ENCODE data around the gene DIP2C.
"Not testable (repeated sequence)": the region's sequence is repeated elsewhere in the genome, so short reads cannot be mapped to it uniquely, and the experiment has no call there.

DIP2C gene

DNA sequence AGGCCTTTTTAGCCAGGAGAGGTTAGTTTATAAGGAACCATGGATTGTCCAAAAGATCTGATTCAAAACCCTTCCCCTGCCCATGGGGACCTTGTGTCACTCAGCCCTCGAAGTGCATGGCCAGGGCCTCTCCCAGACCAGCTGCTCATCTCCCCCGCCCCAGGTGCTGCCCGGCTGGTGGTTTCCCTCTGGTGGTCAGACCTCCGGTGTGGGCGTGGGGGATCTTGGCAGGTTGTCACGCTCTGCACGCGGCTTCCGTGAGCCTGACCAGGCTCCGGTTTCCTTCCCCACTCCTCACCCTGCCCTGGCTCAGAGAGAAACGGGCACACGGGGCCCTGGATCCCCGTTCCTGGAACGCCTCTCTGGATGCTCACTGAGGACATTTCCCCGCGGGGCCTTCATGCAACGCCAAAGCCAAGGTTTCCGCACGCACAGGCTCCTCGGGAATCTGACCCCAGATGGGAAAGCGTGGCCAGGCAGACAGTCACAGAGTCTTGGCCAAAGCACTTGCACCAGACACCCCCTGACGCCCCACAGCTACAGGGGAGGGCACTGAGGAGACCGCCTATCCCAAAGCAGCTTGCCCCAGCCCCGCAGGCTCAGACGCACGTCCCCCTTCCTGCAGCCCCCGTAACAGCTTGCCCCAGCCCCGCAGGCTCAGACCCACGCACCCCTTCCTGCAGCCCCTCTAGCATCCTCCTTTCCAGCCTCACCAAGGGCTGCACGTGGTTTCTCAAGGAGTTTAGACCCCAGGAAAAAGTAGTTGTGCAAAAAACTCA, 7.8 kb upstream of the DIP2C start:
- no peak for DNase-seq (ENCODE audit: low spot score)

DNA sequence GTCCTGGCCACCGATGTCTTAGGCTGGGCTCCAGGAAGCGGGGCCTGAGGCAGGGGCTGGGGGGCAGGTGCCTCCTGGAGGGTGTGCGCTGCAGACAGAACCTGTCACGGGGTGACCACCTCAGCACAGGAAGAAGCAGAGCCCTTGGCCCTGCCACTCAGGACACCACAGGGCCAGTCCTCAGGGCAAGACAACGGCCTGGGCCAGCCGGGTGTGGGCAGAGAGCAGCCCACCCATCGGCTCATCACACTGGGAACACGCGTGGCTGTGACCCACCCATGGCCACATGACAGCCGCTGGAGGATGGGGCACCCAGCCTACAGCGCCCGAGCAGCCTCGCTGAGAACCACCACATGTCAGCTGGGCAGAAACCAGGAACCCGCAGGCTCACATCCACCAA, 5.9 kb upstream of the DIP2C start:
- DNase-seq (ENCODE audit: low spot score), result no peak

DNA sequence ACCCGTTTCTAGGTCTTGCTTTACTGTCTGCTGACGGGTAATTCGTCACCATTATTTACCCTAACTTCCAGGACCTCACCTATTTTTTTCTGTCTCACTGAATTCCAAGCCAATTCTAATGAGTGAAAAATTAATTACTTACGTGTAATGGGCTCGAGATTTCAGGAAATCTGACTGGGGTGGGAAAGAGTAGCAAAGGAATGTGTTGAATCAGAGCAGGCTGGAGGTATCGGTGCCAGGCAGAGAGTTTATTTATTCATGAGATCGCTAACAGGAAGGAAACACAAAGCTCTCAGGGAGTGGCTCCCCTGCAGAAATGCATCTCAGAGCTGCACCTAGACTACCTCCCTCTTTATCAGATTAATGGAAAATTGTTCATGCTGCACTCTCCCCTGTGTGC, 4.0 kb upstream of the DIP2C start:
- no peak for DNase-seq (ENCODE audit: low spot score)

DNA sequence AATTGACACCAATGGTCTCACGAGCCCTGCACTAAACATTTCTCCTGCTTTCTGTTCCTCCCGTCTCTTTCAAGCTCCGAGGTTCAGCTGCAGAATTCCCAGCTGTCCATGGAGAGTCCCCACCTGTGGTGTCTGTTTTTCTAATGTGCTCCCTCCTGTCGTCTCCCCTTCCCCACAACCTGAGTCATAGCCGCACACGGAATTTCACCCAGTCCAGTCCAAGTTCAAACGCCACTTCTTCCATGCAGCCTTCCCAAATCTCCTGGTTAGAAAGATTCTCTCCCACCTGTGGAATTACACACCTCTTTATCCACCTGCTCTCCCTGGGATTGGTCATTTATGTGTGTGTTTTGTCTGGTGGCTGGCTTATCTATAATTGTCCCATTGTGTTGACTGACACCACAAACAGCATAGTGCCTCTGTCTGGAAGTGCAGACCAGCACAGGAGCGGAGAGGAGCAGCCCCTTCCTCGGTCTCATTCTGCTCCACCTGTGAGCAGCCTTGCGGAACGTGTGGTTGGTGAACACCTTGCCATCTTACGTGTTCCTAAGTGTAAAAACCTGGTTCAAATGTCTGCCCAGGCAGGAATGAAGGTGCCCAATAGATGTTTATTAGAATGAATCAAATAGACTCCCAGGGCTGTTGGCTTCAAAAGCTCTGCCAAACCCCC, 3.3 kb upstream of the DIP2C start:
- no peak for DNase-seq (ENCODE audit: low spot score)

DNA sequence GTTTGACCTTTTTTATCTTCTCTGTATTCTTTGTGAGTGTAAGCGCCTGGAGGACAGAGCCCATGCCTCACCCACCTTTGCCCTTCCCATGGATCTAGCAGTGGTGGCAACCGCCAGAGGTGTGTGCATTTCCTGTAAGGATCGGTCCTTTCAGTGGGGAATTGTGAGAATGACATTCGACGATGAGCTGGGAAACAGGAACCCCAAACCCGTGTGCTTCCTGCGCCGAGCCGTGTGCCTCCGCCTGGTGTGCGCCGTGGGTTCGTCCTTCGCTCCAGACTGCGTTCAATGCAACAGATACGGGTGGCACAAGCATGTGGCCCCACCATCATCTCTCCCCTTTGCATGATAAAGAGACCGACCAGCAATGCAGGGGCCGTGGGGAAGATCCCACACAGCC, 1.7 kb upstream of the DIP2C start:
- DNase-seq (ENCODE audit: low spot score), result no peak

DNA sequence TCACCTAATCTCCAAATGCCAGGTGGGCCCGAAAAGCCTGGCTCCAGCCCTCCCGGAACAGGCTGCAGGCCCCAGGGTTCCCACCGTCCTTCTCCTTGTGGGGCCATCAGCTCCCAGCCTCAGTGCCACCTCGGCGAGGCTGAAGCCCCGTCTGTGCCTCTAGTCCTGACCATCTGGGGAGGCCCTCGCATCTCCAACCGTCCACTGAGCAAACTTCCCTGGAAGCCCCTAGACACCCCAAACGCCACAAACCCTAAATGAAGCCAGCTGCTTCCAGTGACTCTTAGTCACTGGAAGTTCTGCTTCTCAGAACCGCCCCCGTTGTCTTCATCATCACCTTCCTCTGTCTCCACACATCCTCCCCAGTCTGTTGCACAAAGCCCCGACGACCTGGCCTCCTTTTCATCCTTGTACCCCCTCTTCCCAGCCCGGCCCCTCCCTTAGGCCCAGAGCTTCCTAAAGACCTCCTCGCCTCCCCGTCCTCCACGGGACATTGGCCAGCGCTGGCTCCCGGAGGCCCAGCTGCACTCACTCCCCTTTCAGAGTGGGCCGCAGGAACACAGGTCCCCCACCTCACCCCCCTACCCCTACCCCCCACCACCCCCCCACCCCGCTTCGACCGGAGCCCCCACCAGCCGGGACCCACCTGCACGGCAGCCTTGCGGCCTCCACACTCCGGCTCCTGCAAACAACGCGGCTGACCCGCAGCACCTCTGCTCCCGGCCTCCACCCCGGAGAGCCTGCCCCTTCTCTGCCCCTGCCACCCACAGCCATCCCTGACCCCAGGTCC, 1.1 kb upstream of the DIP2C start:
- no peak for DNase-seq (ENCODE audit: low spot score)

DNA sequence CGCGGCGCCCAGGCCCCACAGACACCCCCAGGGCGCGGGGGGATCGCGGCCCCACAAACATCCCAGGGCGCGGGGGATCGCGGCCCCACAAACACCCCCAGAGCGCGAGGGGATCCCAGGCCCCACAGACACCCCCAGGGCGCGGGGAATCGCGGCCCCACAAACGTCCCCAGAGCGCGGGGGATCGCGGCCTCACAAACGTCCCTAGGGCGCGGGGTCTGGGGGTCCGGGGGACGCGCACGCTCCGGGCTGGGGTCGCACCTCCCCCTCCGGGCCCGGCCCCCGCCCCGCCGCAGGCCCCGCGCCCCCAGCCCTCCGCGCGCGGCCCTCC, 382 bp downstream of the DIP2C start:
- DNase-seq (ENCODE audit: low spot score), result no peak

DNA sequence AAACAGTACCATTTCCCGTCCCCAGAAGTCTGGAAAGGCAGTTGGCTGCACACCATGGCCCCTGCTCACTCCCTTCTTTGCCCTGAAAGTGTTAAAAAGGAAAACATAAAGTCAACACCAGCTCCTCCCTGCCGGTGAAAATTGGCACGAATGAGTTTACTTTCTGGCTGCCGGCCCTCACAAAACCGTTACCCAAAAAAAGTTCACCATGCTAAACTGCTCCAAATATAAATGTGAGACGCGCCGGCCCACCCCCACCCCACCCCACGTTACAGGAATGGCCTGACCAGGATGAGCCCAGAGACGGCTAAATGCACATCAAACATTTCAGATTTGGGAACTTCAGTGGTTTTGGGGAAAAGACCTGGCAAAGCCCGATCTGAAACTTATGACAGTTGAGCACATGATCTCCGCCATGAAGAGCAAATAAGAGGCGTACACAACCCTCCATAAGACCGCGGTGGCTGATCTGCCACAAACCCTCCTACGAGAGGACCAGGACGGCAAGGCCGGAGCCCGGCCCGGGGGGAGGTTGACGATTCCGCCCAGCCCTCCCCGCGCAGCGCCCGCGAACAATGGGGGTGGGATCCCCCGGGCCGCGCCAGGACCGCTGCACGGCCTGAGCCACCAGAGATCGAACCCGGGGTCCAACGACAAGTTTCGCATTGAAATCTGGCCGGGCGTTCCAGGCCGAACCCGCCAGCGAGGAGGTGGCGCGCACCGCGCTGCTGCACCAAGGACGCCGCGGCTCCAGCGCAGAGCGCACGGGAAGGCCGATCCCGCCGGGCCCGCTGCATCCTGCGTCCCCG, 952 bp downstream of the DIP2C start:
- DNase-seq (ENCODE audit: low spot score), result peak; percentile 35

DNA sequence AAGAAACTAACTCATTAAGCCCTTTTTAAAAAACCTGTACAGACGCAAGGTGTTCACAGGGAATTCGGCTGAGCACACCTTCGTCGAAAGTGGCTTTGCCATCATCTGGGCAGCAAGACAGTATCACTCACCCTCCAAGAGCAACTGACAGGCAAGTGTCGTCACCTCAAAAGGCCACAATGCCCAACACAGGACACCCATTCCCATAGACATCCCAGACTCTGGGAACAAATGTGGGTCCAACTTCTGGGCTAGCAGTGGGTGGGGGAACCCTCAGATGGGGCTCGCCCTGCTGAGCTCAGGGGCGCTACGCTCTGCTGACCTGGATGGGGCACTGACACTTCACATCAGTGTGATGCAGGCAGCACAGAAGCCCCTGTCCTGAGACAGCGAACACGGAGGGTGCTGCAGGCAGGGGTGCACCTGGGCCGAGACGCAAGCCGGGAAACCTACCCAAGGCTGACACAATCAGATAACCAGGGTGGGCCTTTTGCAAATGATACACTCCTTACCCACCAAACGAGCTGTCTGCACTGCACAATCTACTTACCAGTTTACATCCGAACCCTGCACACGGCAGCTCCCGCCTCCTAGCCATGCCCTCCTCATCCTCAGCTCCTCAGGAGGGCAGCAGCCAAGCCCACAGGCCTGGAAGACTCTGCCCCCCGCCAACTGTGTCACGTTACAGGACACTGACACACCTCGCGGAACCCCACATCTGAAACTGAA, 1.7 kb downstream of the DIP2C start:
- DNase-seq (ENCODE audit: low spot score), result no peak

DNA sequence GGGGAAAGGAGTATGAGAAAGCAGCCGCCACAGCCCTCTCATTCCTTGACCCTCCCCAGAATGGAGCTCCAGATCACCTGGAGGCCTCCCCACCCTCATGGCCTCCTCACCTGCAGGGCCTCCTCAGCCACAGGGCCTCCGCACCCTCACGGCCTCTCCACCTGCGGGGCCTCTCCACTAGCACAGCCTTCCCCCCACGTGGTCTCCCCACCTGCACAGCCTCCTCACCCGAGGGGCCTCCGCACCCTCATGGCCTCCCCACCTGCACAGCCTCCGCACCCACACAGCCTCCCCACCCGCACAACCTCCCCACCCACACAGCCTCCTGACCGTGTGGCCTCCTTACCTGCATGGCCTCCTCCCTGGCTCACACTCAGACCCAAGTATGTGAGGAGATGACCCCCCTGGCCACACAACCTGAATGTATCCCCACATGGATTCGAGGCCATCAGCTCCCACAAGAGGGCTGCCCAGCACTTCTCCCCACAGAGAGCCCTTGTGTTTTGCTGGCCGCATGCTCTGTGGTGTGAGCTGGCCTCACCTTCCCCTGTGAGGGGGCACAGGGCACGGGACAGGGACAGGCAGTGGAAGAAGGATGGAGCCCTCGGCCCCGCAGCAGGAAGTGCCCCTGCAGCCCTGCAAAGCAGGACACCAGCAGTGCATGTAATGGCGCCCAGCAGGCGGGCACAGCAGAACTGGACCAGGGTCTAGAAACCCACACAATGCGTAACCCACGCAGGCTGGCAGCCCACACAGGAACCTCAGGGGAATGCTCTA, 3.1 kb downstream of the DIP2C start:
- DNase-seq (ENCODE audit: low spot score), result no peak

DNA sequence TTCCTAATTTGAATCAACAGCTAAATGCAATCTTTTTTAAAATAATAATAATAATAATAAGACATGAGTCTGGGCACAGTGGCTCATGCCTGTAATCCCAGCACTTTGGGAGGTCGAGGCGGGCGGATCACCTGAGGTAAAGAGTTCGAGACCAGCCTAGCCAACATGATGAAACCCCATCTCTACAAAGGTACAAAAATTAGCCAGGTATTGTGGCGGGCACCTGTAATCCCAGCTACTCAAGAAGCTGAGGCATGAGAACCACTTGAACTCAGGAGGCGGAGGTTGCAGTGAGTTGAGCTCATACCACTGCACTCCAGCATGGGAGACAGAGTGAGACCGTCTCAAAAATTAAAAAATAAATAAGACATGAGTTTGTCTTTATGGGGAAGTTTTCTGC, 3.9 kb downstream of the DIP2C start:
- no peak for DNase-seq (ENCODE audit: low spot score)

DNA sequence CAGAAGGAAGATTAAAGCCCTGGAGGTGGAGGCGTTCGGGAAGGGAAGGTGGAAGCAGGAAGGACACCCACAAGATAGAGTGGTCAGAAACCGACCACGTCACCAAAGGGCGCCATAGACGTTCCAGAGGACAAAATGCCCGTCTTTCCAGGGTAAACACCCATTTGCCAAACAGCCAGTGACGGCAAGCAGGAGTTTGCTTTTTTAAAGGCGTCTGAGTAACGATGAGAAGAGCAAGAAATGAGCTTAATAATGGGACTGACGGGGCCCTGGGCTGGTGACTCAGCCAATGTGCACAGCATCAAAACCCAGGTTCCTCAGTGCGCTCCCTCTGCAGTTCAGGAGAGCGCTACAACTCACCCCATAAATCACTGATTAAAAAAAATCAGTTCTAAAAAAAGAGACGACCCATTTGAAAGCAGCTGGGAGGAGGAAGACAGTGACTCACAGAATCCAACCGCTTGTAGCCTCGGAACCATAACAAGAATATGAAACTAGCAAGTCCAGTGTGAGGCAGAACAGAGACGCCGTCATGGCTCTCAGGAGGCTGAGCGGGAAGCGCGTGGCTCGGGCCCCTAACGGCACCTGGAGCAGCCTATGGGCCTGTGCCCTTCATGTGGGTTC, 5.9 kb downstream of the DIP2C start:
- DNase-seq (ENCODE audit: low spot score), result peak; percentile 29

DNA sequence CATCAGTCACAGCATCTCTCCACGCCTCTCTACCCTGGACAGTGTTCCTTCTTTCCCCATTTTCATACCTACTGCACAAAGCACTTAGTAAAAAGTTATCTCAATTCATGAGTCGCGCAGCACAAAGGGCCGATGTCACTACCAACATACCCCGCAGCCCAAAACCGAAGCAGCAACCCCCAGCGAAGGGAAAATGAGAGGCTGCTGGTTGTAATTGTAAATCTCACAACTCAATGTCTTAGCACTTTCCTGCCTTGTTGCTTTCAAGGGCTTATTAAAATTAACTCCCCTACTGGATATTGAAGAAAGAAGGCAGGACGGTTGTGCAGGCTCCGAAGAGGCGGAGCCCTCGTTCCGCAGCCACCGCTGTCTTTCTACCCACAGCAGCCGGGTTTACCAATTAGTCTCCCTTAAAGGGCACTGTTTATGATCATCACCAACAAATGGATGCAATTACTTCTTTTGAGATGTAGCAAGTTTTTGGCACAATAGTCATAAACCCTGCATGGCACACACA, 6.5 kb downstream of the DIP2C start:
- DNase-seq (ENCODE audit: low spot score), result no peak

DNA sequence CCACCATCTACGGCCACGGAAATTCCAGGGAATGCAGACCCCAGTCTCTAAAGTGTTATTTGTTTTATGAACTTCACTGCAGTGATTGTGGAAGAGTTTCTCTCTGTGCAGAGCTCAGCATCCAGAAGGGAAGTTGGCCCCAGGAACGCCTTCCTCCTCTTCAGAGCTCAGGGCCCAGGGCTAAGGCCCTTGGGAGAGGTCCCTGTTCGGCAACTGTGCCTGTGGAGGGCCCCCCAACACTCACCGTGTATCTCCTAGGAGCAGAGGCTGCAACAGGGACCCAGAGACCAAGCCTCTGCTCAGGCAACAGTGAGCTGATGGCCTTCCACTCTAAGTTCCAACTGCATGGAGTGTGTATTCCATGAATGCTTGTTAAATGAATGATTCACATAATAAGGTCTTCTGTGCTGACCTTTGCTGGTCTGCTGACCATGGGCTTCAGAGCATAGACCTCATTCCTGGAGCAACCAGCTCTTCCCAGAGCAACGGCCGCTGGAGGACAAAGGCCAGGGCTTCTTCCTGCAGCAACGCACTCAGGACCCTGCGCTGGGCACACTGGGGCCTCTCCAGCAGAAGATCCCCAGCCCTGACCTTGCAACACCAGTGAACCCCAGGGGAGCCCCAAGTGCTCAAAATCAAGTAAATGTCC, 7.7 kb downstream of the DIP2C start:
- DNase-seq (ENCODE audit: low spot score), result no peak

DNA sequence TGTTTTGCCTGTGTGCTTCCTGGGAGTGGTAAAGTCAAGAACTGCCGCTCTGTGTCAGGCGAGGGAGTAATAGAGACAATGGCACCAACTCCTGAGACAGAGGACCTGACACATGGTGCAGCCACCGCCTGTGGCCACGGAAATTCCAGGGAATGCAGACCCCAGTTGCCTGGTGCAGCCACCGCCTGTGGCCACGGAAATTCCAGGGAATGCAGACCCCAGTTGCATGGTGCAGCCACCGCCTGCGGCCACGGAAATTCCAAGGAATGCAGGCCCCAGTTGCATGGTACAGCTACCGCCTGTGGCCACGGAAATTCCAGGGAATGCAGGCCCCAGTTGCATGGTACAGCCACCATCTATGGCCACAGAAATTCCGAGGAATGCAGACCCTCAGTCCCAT, 8.7 kb downstream of the DIP2C start:
- DNase-seq (ENCODE audit: low spot score), result no peak

DNA sequence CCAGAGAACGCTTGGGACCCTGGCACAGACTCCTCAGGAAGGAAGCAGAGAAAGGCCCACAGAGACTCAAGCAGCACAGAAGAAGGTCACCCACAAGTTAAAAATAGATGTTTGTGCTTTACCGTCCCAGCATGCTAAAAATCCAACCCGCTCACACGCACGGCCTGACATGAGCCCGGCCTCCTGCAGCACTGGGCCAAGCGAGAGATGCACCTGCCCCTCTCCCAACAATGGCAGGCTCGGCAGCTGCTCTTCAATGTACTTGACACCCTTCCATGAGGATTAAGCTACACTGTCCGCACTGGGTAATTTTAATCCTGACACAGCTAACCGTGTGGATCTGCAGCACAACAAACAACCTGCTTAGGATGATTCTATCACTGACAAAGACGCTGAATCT, 9.3 kb downstream of the DIP2C start:
- no peak for DNase-seq (ENCODE audit: low spot score)

DNA sequence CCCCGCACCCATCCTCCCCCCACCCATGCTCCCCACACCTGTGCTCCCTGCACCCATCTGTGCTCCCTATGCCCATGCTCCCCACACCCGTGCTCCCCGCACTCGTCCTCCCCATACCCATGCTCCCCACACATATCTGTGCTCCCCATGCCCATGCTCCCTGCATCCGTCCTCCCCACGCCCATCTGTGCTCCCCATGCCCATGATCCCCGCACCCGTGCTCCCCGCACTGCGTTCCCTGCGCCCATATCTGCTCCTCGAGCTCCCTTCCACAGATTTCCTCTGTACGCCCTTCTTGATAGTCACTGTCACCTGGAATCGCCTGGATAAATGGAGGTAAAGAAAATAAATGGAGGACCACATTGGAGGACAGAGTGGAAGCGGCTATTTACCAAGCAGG, 9.9 kb downstream of the DIP2C start:
- no peak for DNase-seq (ENCODE audit: low spot score)

DNA sequence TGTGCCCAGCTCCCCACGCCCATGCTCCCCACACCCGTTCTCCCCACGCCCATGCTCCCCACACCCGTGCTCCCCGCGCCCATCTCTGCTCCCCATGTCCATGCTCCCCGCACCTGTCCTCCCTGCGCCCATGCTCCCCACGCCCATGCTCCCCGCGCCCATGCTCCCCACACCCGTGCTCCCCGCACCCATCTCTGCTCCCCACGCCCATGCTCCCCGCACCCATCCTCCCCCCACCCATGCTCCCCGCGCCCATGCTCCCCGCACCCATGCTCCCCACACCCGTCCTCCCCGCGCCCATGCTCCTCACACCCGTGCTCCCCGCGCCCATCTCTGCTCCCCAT, 10.8 kb downstream of the DIP2C start:
- DNase-seq (ENCODE audit: low spot score), result not testable (repeated sequence)

DNA sequence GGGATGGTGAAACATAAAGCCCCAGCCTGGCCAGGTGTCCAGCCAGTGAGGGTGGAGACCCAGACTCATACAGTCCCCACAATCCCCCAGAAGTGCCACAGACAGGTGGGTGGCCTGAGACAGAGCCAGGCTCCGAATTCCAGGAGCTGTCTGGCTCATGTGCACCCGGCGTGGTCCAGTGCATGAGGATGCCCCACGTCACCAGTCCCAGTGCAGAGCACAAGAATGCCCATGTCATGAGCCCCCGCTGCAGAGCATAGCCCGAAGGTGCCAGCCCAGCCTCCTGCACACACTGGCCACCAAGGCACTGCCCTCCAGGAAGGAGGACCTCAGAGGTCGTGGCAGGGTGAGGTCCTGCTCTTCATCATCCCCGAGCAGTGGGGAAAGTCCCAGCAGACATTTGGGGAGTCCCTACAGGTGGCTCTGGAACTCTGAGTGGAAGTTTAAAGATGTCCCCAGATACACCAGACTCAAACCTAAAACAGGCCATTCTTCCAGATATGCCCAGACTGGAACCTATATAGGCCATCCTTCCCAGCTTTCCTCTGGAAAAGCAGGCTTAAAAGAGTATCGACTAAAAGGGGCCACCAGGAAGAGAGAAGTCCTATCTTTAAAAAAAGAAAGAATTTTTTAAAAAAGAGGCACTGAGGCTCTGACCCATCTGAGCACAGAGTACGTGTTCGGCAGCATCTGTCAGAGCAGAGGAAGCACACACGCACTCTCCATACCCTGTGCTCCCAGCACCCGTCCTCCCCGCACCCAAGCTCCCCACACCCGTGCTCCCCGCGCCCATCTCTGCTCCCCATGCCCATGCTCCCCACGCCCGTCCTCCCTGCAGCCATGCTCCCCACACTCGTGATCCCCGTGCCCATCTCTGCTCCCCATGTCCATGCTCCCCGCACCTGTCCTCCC, 11.5 kb downstream of the DIP2C start:
- DNase-seq (ENCODE audit: low spot score), result no peak
